Stimulated activated CD4-positive, alpha-beta T cell treated with anti-CD3 and anti-CD28 coated beads, Interleukin-2, amount 100 ng/mL, for 48 hours (primary cell): ENCODE measurements around the gene TCF23.
"Not testable (repeated sequence)": the region's sequence is repeated elsewhere in the genome, so short reads cannot be mapped to it uniquely, and the experiment has no call there.

Experiments
- DNase-seq, 2 donors: peaks; one replicate each; pipeline ENCODE4 v3.0.0-alpha.2; 2020

TCF23 gene

DNA sequence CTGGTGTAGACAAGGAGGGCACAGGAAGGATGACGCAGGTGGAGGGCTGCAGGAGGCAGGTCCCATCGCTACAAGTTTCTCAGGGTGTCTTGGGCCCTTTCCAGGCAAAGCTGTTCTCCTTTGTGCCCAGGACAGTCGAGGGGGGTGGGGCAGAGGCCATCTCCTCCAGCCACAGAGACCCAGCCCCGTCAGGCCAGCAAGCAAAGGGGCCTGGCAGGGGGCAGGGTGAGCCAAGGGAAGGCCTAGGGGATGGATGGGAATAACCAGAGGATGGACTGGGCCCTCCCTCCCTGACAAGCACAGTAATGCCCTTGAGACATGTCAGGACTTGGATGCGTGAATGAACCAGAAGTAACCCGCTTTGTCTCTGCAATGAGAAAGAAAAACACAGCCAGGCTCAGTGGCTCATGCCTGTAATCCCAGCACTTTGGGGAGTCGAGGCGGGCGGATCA is 6.3 kb downstream of the TCF23 start:
- no peak for DNase-seq

DNA sequence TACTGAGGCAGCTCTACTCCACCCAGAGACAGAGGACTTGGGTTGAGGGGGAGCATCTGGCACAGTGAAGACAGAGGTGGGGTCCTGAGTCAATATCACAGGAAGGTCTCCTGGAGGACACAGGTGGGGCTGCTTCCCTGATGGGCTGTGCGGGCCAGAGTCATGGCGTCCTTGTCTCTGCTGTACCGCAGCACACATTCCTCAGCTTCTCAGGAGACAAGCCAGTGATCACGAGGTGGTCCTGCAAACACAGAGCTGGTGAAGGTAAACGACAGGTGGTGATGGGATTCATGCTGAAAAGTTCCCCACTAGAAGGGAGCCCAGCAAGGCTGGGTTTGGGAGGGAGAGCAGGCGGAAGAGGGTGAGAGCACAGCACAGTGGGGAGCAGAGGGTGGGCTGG is 9.7 kb downstream of the TCF23 start:
- no peak for DNase-seq

DNA sequence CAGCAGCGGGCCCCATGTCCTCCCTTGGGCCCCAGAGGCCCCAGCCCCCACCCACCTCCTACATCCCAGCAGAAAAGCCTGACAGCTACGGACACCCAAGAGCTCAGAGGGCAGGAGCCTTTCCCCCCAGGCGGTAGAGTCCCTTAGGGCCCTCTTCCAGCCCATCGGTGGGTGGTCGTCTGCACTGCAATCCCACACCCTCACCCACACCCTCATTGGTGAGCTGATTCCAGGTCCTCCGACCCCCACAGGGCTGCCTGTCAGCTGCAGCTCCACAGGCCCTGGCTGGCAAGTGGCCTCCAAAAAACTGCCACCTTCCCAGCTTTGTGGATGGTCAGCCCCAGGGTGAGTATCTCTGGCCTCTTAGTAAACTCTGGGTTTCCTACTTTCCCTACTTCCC is 10.5 kb downstream of the TCF23 start:
- DNase-seq = no peak

DNA sequence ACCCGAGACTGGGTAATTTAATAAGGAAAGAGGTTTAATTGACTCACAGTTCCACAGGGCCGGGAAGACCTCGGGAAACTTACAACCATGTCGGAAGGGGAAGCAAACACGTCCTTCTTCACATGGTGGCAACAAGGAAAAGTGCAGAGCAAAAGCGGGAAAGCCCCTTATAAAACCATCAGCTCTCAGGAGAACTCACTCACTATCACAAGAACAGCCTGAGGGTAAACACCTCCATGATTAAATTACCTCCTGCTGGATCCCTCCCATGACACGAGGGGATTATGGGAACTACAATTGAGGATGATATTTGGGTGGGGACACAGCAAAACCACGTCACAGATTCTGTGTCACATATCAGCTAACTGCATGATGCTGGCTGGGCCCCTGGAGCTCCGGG is 11.4 kb downstream of the TCF23 start:
- no peak for DNase-seq

DNA sequence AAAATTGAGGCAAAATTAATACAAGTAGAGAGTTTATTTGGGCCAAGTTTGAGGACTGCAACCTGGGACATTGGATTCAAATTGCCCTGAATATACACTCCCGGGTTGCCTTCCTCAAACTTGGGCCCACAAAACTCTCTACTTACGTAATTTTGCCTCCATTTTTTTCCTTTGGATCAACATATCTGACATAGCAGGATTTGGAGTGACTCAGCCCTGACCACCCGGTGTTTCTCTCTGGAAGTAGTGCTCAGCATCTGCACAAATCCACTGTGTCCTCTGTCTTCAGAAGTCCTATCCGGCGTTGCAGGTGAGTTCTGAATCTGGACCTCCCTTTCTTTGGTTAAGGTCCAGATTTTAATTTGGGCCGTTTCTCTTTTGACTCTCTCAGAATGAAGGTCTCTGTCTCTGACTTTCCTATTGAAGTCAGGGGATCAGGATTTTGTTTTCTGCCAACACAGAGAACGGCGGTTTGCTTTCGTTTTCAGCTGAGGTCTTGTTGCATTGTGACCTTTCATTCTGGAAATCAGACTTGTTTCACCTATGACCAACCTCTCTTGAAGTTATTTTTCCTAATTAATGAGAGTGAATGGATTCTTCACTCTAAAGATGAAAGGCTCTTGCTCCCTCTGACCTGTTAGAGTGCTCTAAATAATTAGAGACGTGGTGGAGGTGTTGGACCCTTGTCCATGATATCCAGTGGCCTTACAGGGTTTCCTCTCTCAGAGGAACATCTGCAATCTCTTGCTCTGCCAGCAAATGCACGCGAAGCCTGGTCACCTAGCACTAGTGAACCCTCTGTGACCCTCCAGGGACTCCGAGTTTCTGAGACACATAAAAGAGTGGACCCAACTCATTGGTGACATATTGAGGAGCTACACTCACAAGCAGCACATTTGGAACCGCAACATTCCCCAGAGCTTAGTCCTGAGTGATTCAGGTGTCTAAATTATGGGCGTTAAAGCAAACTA is 13.6 kb downstream of the TCF23 start:
- no peak for DNase-seq

DNA sequence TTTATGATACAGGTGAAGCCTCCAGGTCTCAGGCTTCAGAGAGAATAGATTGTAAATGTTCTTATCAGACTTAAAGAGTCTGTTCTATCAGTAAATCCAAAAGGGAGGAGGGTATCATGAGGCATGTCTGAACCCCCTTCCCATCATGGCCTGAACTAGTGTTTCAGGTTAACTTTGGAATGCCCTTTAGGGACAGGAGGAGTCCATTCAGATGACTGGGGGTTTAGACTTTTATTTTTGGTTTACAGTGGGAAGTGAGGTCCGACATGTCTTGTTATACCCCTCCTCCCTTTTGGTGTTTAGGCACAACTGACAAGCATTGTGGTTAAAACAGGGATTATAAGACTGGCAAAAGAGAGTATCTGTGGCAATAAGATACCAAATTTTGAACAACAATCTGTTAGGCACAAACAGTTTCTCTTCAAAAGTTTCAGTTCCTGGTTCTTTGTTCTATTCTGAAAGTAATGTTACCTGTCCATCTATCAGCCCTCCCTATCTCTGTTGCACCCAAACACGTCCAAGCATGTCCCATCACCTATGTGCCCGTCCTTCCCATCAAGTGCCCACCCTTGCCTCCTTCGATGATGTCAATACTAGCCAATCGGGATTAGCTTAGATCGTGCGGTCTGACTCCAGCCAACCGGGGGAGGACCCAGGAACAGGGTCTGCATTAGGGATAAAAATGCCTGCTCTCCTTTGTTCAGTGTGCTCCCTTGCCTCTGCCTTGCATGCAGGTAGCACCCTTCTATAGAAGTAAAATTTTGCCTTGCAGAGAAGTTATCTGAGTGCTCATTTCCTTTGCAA is 16.4 kb downstream of the TCF23 start:
- DNase-seq = no peak

DNA sequence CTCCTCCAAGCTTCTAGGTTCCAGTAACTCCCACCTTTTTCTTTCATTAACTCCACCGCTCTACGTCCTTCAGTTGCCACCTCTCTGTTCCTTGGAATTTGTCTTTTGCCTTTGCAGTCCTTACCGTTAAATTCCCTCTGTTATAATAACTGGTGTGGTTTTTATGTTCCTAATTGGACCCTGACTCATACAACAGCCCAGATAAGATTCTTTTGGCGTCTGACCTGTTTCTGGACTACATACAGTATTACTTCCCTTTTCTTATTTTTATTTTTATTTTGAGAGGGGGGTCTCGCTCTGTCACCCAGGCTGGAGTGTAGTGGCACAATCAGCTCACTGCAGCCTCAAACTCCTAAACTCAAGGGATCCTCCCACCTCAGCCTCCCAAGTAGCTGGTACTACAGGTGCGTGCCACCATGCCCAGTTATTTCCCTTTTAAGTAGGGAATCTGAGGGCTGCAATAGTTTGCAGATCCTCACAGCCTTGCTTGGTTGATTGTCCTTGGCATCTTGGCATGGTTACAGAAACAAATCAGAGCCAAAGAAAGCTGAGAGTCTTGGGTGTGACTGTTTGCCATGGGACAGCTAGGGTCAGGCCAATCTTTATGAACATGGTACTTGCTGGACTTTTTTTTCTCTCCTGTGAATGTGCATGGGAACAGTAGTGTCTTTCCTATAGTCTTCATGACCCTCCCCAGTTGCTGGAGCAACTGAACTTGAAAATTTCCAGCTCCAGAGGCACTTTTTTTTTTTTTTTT is 22.0 kb downstream of the TCF23 start:
- no peak for DNase-seq

DNA sequence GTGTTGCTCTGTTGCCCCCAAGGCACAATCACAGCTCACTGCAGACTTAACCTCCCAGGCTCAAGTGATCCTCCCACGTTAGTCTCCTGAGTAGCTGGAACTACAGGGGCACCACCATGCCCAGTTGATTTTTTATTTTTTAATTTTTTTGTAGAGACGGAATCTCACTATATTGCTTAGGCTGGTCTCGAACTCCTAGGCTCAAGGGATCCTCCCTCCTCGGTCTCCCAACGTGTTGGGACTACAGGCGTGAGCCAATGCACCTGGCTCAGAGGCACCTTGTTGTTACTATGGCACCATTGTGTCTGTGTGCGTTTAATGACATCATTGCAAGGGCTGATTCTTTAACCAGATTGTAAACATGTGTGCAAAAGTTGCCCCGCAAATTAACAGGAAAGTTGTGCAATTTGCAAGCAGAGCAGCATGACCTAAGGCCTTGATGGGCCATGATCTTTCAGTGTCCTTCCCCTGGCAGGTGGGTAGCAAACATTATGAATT is 22.6 kb downstream of the TCF23 start:
- DNase-seq = no peak

DNA sequence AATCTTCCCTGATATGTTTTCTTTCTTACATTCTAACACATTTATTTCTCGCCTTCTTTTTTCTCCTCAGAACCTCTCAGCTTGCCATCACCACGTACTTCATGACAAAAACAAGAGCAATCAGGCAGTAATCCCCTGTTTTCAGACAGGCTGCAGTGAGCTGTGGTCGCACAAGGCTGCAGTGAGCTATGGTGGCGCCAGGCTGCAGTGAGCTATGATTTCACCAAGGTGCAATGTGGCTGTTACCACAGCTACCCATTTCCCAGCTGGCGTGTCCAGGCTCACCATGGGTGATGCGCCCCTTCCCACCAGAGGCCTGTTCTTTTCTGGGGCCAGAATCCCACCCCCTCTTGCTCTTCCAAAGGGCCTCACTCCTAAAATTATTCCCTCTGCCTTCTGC is 25.8 kb downstream of the TCF23 start:
- no peak for DNase-seq

DNA sequence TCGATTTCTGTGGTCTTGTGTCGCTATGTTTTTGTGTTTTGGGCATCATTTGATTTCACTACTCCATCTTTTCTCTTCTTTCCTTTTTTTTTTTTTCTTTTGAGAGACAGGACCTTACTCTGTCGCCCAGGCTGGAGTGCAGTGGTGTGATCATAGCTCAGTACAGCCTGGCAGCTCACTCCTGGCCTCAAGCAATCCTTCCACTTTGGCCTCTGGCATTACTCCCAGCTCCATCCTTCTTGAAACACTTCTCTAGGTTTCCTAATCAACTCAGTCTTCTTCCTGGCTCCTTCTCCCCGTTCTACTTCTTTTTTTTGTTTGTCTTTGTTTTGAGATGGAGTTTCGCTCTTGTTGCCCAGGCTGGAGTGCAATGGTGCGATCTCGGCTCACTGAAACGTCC is 26.5 kb downstream of the TCF23 start:
- no peak for DNase-seq

DNA sequence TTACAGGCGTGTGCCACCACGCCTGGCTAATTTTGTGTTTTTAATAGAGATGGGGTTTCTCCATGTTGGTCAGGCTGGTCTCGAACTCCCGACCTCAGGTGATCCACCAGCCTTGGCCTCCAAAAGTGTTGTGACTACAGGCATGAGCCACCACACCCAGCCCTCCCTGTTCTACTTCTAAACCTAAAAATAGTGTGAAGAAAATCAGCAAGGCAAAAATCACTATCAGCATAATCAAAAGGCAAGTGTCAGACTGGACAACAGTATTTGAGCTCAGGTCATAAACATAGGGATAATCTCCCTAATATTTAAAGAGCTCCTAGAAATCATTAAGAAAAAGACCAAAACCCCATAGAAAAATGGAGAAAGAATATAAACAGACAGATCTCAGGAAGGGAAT is 27.0 kb downstream of the TCF23 start:
- not testable (repeated sequence) for DNase-seq

DNA sequence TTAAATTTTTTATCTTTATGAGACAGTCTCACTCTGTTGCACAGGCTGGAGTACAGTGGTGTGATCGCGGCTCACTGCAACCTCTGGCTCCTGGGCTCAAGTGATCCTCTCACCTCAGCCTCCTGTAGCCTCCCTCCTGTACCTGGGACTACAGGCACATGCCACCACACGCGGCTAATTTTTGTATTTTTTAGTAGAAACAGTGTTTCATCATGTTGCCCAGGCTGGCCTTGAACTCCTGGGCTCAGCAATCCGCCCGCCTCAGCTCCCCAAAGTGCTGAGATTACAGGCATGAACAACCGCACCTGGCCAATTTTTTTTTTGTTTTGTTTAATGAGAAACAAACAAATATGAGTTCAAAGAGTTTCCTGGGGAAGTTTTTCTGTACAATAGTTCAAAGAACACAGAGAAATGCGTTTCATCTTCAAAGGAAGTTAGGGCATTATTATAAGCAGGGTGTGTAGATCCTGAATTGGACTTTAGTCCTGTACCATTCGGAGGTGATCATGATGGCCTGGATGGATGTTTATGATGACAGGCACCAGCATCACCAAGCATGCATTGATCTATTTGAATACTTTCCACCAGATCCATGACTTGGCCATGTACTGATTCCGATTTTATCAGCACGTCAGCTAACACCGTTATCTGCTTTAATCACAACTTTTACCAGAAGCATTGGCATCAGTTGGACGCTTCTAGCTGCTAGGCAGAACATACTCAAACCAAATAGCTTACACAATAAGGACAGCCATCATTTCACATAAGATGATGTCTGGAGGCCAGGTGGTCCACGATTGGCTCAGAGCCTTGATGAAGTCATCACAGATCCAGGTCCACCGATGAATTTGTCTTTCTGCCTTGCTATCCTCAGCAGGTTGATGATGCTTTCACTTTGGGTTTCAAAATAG is 28.9 kb downstream of the TCF23 start:
- no peak for DNase-seq

DNA sequence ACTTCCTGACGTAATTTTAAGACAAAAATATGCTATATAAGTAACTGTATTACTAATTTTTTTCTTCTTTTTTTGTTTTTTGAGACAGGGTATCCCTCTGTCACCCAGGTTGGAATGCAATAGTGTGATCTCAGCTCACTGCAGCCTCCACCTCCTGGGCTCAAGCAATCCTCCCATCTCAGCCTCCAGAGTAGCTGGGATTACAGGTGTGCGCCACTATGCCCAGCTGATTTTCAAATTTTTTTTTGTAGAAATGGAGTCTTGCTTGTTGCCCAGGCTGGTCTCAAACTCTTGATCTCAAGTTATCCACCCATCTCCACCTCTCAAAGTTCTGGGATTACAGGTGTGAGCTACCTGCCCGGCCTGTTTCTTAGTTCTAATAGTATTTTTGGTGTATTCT is 29.7 kb downstream of the TCF23 start:
- DNase-seq = no peak

DNA sequence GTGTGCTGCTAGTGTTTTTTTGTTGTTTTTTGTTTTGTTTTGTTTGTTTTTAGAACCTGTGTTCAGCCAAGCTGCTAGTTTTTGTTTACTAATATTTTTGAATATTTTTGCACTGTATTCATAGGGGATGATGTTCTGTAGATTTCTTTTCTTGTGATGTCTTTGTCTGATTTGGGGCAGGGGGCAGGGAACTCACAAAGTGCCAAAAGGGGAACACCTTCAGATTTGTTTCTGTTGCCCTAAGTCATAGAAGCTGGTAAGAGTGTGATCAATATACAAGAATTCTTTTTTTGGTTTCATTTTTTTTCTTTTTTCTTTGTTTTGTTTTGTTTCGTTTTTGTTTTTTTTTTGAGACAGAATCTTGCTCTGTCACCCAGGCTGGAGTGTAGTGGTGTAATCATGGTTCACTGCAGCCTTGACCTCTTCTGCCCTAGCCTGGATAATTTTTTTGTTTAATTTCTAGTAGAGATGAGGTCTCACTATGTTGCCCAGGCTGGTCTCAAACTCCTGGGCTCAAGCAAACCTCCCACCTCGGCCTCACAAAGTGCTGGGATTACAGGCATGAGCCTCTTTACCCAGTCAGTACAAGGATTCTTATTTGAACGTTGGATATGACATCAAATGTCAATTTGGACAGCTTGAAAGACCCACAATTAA is 30.7 kb downstream of the TCF23 start:
- no peak for DNase-seq

DNA sequence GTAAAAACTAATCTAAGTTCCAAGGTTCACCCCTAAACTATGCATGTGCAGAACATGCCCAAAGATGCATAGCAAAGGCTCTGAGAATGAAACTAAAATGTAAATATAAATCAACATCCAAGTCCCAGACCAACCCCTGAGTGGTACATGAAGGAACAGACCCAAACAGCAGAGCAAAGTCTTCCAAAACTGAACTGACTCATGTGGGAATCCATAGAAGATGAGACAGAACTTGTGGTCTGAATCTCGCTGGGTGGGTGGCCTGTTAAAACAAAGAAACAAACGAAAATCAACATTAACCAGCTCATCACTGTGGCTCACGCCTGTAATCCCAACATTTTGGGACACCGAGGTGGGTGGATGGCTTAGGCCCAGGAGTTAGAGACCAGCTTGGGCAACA is 33.5 kb downstream of the TCF23 start:
- no peak for DNase-seq

DNA sequence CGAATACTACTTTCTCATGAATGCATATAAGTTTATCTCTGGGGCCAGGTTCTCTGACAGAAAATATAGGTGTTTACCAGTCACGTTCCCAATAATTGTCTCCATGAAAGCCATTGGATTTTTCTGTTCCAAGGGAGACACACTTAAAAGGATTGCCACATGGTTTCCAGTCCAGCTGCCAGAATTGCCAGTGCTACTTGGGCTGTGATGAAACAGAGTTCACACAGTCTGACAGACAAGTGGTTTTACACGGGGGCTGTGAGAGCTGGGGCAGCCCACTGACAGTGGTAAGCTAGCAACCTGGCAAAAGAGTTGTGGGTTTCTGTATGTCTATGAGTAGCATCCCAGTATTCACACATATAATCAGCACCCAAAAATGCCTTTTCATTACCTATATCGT is 35.3 kb downstream of the TCF23 start:
- no peak for DNase-seq

DNA sequence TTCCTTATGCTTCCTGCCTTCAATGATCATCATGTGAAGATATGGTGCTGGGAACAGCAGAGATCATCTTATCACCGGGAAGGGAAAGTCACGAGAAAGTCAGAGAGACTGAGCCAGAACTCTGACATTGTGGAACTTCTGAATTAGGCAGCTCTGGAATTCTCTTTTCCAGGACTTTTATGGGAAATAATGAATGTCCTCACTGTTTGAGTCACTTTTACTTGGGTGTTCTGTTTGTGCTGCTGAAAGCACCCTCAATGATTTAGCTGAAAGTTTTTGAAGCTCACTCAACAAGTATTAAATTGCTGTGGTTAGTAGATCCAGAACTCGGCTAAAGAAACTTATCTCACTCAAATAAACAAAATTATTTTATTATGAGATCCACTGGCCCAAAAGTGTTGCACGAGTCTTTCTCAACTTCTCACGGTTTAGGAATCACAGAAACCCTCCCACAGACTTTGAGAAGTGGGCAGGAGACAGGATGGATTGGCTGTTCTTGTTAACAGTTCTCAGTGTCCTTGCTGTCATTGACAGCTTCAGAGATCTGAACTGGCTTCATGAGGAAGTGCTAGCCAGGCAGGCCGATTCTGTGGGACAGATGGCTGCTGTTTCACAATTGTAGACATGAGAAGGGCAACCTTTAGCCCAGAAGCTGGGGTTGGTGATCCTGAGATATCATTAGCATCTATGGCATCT is 36.7 kb downstream of the TCF23 start:
- DNase-seq = no peak

DNA sequence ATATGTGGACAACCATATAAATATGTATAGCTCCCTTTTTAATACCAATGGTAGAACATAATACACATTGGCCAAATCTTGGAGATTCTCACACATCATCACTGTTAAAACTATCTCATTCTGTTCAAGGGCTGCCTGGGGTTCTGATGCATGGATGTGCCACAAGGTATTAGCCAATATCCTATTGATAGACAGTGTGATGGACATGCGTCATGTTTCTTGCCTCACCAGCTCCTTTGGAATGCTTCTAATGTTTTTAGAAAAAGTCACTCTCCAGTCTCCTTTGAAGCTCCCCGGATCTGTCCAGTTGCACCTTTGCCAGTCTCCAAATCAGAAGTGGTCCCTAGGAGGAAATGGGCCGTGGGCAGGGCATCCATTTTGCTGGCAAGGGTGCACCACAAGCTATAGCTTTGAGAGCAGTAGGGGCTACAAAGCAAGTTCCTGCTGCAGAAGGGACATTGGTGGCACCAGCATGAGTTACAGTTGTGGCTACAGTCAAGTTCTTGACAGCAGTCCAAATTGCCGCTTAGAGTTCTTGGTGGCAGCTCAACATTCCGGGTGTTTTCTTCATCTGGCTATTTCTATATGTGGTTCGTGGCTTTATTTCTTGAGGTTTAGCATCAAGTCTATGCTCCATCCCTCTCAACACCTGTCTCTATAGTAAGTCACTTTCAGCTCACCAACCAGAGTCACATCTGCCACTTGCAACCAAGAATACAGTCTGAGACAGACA is 38.0 kb downstream of the TCF23 start:
- DNase-seq = no peak

DNA sequence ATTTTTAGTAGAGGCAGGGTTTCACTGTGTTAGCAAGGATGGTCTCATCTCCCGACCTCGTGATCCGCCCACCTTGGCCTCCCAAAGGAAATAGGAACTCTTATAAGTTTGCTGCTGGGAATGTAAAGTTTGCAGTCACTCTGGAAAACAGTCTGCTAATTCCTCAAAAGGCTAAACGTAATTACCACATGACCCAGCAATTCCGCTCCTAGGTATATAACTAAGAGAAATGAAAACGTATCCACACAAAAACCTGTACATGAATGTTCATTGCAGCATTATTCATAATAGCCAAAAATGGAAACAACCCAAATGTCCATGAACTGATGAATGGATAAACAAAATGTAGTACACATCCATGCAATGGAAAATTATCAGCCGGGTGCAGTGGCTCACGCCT is 41.2 kb downstream of the TCF23 start:
- DNase-seq = no peak
